NCI-H128 (cell line): Measurements from ENCODE around the gene FGB.

Experiments
- DNase-seq: peaks from one replicate; lab custom pipeline; 2025; ENCODE audit not compliant: unreplicated experiment; lab: John Stamatoyannopoulos, UW

Gene FGB

DNA sequence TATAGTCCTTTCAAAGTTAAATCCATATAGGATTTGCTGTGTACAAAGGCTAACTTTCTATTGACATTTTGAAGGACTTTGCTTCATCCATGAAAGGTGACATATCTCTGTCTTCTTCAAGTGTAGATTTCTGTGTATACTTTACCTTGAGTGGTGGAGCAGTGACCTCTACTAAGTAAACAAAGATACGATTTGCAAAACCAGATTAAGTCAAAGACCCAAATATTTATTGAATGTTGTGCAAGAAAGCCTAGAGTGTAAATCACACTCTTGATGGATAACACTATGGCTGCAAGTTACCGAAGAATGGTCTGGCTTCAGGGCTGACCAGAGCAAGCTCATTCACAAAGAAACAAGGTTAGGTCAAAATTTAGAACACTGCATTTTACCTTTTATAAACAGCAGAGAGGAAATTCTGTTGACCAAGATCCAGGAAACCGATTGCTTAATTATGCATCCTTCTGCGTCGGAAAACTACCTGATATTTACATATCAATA lies 55.1 kb downstream of the FGB start:
- DNase-seq, result no peak

DNA sequence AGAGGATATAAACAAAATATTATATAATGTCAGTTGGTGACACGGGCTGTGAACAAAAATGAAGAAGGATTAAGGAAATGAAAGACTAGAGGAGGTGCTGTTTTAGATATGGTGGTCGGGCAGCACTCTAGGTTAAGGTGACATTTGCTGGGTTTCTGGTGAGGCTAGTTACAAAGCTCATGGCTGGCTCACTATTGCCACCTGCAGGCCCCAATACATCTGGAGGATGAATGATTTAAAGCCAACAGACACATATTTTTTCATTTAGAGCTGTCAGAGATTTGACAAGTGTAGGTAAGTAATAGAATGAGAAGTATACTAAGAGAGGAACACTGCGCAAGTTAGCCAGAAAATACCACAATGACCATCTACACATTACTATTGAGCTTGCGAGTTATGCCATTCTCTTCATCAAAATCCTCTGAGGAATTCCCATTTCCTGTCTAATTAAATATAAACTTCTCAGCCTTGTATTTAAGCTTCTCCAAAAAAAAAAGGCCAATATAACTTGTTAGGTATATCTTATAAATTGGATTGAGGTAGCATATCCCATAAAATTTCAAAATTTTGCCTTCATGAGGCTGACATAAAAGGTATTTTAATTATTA lies 56.0 kb downstream of the FGB start:
- DNase-seq, result no peak

- DNase-seq, result no peak
Observed at GRCh38 chr4:154620111-154620510, 57.3 kb downstream of the FGB start.
